SIG-M5 treated with dmso at 0.1 percent for 504 hours (cell line): ENCODE data around the gene SLC13A3.

Experiments
- DNase-seq: peaks from one replicate; lab custom pipeline; 2025; ENCODE audit not compliant: unreplicated experiment; lab: John Stamatoyannopoulos, UW

The SLC13A3 gene

GRCh38 chr20:46607191-46607848 lies 43.9 kb downstream of the SLC13A3 start:
- DNase-seq, result no peak

- no peak for DNase-seq
Observed at GRCh38 chr20:46606817-46607190, 44.5 kb downstream of the SLC13A3 start.

GRCh38 chr20:46605978-46606816 lies 45.1 kb downstream of the SLC13A3 start:
- DNase-seq, result no peak

GRCh38 chr20:46605181-46605580 lies 46.1 kb downstream of the SLC13A3 start:
- DNase-seq, result no peak

- DNase-seq, result no peak
Observed at GRCh38 chr20:46604551-46605133, 46.6 kb downstream of the SLC13A3 start.

- DNase-seq, result no peak
Observed at GRCh38 chr20:46602429-46602828, 48.8 kb downstream of the SLC13A3 start.

GRCh38 chr20:46601603-46602122 lies 49.6 kb downstream of the SLC13A3 start:
- DNase-seq, result no peak

- no peak for DNase-seq
Observed at GRCh38 chr20:46600286-46600752, 50.9 kb downstream of the SLC13A3 start.

- DNase-seq, result no peak
Observed at GRCh38 chr20:46599227-46599987, 51.9 kb downstream of the SLC13A3 start.

GRCh38 chr20:46595933-46596332 lies 55.3 kb downstream of the SLC13A3 start:
- DNase-seq, result no peak

GRCh38 chr20:46594725-46595124 lies 56.5 kb downstream of the SLC13A3 start:
- no peak for DNase-seq

GRCh38 chr20:46592580-46593362 lies 58.5 kb downstream of the SLC13A3 start:
- DNase-seq, result no peak

- DNase-seq, result no peak
Observed at GRCh38 chr20:46590443-46590842, 60.8 kb downstream of the SLC13A3 start.

- DNase-seq, result no peak
Observed at GRCh38 chr20:46588532-46589511, 62.4 kb downstream of the SLC13A3 start.

- no peak for DNase-seq
Observed at GRCh38 chr20:46587986-46588385, 63.3 kb downstream of the SLC13A3 start.

- no peak for DNase-seq
Observed at GRCh38 chr20:46586724-46587123, 64.5 kb downstream of the SLC13A3 start.

GRCh38 chr20:46584508-46584907 lies 66.8 kb downstream of the SLC13A3 start:
- no peak for DNase-seq

- DNase-seq, result no peak
Observed at GRCh38 chr20:46583411-46584214, 67.6 kb downstream of the SLC13A3 start.
